OCI-LY1 (cell line): ENCODE data around the gene C20orf96.

Experiments
- CTCF ChIP-seq: fragments of 200-600 bp; sonication (generic), shearing (Covaris generic); IDR thresholded peaks from 2 replicates; pipeline ENCODE4 v1.5.1; 2017; ENCODE audit warnings: mild to moderate bottlenecking, antibody characterized with exemption, low read length, moderate library complexity, mixed read lengths
- EZH2 ChIP-seq: fragments of 200-600 bp; sonication (generic), shearing (Covaris generic); IDR thresholded peaks from 2 replicates; pipeline ENCODE4 v1.8.0; 2017; ENCODE audit warnings: borderline replicate concordance, mixed run types, mild to moderate bottlenecking, antibody characterized with exemption, low read length, moderate library complexity, mixed read lengths

GRCh38 chr20:295804-296203, 5.3 kb upstream of the C20orf96 start:
- TF ChIP-seq CTCF (no peak), EZH2 (no peak)
